Jurkat, Clone E6-1 (cell line): ENCODE measurements around the gene WDR5B.
"Not testable (repeated sequence)": the region's sequence is repeated elsewhere in the genome, so short reads cannot be mapped to it uniquely, and the experiment has no call there.

Source experiments
- DNase-seq: peaks from one replicate; pipeline ENCODE4 v3.0.0-alpha.2; 2011; ENCODE audit warnings: low read depth, low spot score
- H3K4me3 ChIP-seq: 2 replicates; pipeline ENCODE4 v1.5.1; 2011; ENCODE audit warnings: mild to moderate bottlenecking, low read length, control low read depth, moderate library complexity

The WDR5B gene

GRCh38 chr3:122383771-122384697, 31.8 kb downstream of the WDR5B start, which contains the start of gene FAM162A:
FAM162A (plus strand) TSS chr3:122384182; CDS start chr3:122384266, 84 bp downstream.
- peak within 1 kb of the TSS; percentile 67 for H3K4me3 ChIP-seq
- peak; percentile 88 for DNase-seq

DNA sequence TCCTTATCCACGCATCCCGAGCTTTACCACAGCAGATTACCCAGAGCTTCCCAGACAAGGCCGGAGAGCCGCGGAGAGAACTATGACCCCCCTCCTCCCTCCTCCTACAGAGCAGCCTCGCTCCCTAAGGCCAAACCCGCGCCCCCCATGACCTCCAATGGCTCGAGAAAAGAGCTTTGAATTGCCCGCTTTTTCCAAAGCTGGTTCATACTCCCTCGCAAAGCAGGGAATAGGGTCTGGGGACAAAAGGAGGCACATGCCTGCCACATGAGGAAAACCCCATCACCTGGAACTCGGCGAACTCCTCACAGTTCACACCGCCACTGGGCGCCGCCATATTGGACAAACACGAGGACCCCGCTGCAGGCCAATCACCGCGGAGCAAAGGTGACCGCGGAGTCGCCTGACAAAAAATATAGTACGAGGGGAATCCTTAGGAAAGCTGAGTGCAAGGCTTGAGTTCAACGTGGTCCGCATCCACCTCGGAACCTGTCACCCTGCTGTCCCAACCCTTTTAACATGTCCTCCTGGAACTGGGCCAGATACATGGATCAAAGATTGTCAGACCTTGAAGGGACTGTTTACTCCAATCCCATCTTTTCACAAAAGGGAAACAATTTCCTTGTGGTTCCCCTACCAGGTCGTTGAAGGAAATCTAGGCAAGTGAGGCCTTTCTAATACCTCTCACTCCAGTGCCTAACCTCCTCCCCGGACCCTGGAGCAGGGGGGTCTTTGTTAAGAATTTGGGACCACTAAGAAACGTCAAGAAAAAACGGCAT, 32.8 kb downstream of the WDR5B start, which contains the start of gene MIX23:
Gene MIX23 (minus strand): TSS at position 344 of the 779 bp plus-strand sequence. CDS start 7 bp downstream, at position 337.
- peak within 1 kb of the TSS; percentile 67 for H3K4me3 ChIP-seq
- peak; percentile 83 for DNase-seq

GRCh38 chr3:122377975-122378374, 37.9 kb downstream of the WDR5B start:
- DNase-seq: no peak

DNA sequence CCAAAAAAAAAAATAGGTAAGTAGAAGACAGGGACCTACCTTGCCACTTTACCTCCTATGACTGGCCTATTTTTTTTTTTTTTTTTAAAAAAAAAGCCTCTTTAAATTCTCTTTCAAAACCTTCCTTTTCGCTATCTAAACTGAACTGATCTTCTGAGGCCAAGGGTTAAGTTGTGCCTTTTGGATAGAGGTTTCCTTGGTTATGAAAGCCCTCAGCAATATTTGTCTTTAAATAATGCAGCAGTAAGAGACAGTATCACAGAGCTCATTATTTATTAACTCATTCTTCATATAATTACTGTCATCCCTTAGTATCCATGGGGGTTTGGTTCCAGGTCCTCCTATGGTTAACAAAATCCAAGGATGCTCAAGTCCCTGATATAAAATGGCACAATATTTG, 41.8 kb downstream of the WDR5B start:
- no peak for DNase-seq
- no peak overlapping the region for H3K4me3 ChIP-seq

More at GRCh38 chr3:122377975-122378374, 37.9 kb downstream of the WDR5B start:
- no peak overlapping the region for H3K4me3 ChIP-seq

DNA sequence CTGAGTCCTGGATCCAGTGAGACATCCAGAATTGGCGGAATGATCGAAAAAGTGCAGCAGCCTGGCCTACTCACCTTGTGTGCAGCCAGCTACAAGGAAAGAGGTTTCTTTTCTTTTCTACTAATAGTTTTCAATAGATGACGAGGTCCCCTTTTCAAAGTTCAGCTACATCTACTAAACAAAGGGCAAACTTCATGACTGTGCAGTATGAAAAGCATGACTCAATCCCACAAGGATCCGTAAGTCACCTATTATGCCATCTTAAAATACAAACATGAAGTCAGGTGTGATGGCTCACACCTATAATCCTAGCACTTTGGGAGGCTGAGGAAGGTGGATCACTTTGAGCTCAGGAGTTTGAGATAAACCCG, 49.5 kb downstream of the WDR5B start:
- H3K4me3 ChIP-seq: no peak overlapping the region
- no peak for DNase-seq

GRCh38 chr3:122365582-122366378, 50.1 kb downstream of the WDR5B start:
- not testable (repeated sequence) for H3K4me3 ChIP-seq, DNase-seq

DNA sequence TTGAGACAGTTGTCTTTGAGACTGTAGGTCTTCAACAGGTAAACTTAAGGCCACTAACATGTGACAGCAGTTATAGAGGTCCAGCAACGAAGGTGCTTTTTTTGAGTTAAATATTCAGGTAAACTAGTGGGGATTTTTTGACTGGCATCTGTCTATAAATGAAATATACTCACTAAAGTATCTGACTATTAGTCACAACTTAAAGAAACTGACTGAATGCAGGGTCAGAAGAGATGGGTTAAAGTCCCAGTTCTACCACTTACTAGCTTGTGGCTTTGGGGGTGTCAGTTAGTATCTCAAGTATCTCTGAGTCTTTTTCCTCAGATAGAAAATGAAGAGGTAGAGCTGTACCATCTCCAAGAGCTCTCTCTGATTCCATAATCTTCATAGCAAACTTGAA, 50.8 kb downstream of the WDR5B start:
- DNase-seq: no peak
- H3K4me3 ChIP-seq: no peak overlapping the region

GRCh38 chr3:122364490-122364889, 51.4 kb downstream of the WDR5B start:
- no peak for DNase-seq
- no peak overlapping the region for H3K4me3 ChIP-seq
